ENCODE data around the gene SNX13. TPM values are rescaled to one million over a fixed set of nuclear protein-coding genes. Genes with fewer than 3 reads are reported as not detected.

Gene SNX13
- total and polyA plus RNA-seq, 8 donors = 5.0 to 31.4 (median 25.0) TPM

- no peak for TF ChIP-seq CTCF (IDR thresholded peaks at IDR 0.05)
- no peaks in the 10 kb centered on the region for H3K36me3 ChIP-seq
- FAIRE-seq = no peak
- no peaks in the 10 kb centered on the region for H3K27me3 ChIP-seq
- intact Hi-C loops (cut with DNase I) = loop anchor here in 1 of 3 donors (10.0 kb wide), 1 partner anchor 554 kb away; no protein-coding TSS in a partner anchor
- H3K4me3 ChIP-seq = no peak overlapping the region
- no peak overlapping the region for H3K27ac ChIP-seq
- WGBS, 2 donors = 38 to 48% methylated on average over 4 of the region's 4 CpGs
- no peaks in the 10 kb centered on the region for H3K4me1 ChIP-seq
- DNase-seq = no peak
- H3K9me3 ChIP-seq = no peaks in the 10 kb centered on the region
- peak in 2 of 4 donors; percentile 49 to 55 for ATAC-seq
These were observed 169.5 kb downstream of the SNX13 start for GRCh38 chr7:17770710-17771375.

GRCh38 chr7:17769918-17770317 is 170.4 kb downstream of the SNX13 start:
- 11 to 12% methylated on average over 2 of the region's 2 CpGs for WGBS, 2 donors
- no peak for FAIRE-seq
- Histone ChIP-seq H3K36me3 (no peaks in the 10 kb centered on the region), H3K27ac (no peak overlapping the region), H3K4me3 (no peak overlapping the region), H3K4me1 (no peaks in the 10 kb centered on the region), H3K9me3 (no peaks in the 10 kb centered on the region), H3K27me3 (no peaks in the 10 kb centered on the region)
- intact Hi-C loops (cut with DNase I) = loop anchor here in 2 of 3 donors (10.0 kb wide), 2 partner anchors 555 to 575 kb away; no protein-coding TSS in a partner anchor
- peak in 3 of 4 donors; percentile 42 to 46 (median 43) for TF ChIP-seq CTCF (IDR thresholded peaks at IDR 0.05)
- DNase-seq = peak in 3 of 6 donors; percentile 23 to 60 (median 53)
- peak in 3 of 4 donors; percentile 81 to 85 (median 85) for ATAC-seq

- ATAC-seq (no peak), DNase-seq (no peak), FAIRE-seq (no peak)
- intact Hi-C loops (cut with DNase I) = no loop called here
- 72 to 80% methylated on average over 3 of the region's 3 CpGs for WGBS, 2 donors
- H3K36me3 ChIP-seq = no peaks in the 10 kb centered on the region
- H3K27ac ChIP-seq = no peak overlapping the region
- no peaks in the 10 kb centered on the region for H3K4me1 ChIP-seq
- no peak for TF ChIP-seq CTCF (IDR thresholded peaks at IDR 0.05)
- H3K27me3 ChIP-seq = no peaks in the 10 kb centered on the region
- H3K4me3 ChIP-seq = no peak overlapping the region
- H3K9me3 ChIP-seq = no peaks in the 10 kb centered on the region
These were observed 182.3 kb downstream of the SNX13 start for GRCh38 chr7:17758008-17758407.

GRCh38 chr7:17746020-17746530 is 194.2 kb downstream of the SNX13 start:
- H3K4me1 ChIP-seq = no peaks in the 10 kb centered on the region
- intact Hi-C loops (cut with DNase I) = no loop called here
- no peak overlapping the region for H3K4me3 ChIP-seq
- H3K9me3 ChIP-seq = no peaks in the 10 kb centered on the region
- H3K27me3 ChIP-seq = no peaks in the 10 kb centered on the region
- 79 to 83% methylated on average over 2 of the region's 2 CpGs for WGBS, 2 donors
- DNase-seq (no peak), ATAC-seq (no peak), FAIRE-seq (no peak)
- no peaks in the 10 kb centered on the region for H3K36me3 ChIP-seq
- H3K27ac ChIP-seq = no peak overlapping the region
- TF ChIP-seq CTCF (IDR thresholded peaks at IDR 0.05) = no peak

- Histone ChIP-seq H3K27me3 (no peaks in the 10 kb centered on the region), H3K4me3 (no peak overlapping the region), H3K36me3 (no peaks in the 10 kb centered on the region), H3K27ac (no peak overlapping the region), H3K9me3 (no peaks in the 10 kb centered on the region), H3K4me1 (no peaks in the 10 kb centered on the region)
- no peak for TF ChIP-seq CTCF (IDR thresholded peaks at IDR 0.05)
- no peak for FAIRE-seq
- DNase-seq = no peak
- no peak for ATAC-seq
- intact Hi-C loops (cut with DNase I) = no loop called here
These were observed 194.7 kb downstream of the SNX13 start for GRCh38 chr7:17745610-17746009.

All from pancreas (tissue), 10 donors.